Endothelial cell (in vitro differentiated cells): ENCODE results near the gene ERMAP. TPM values are rescaled to one million over a fixed set of nuclear protein-coding genes. Genes with fewer than 3 reads are reported as not detected.
"Not testable (repeated sequence)": the region's sequence is repeated elsewhere in the genome, so short reads cannot be mapped to it uniquely, and the experiment has no call there.

ENCODE experiments used
- DNase-seq: peaks from one replicate; pipeline ENCODE4 v3.0.0; 2021; ENCODE audit warnings: low spot score
- H3K27ac Mint-ChIP-seq: one replicate; pipeline ENCODE4 v1.8.0; 2021; ENCODE audit warnings: mixed read lengths, inconsistent platforms; ENCODE audit not compliant: unreplicated experiment
- H3K27me3 Mint-ChIP-seq: one replicate; pipeline ENCODE4 v1.8.0; 2021; ENCODE audit warnings: mild to moderate bottlenecking, moderate library complexity, mixed read lengths, inconsistent platforms; ENCODE audit not compliant: unreplicated experiment
- H3K36me3 Mint-ChIP-seq: one replicate; pipeline ENCODE4 v1.8.0; 2021; ENCODE audit warnings: mild to moderate bottlenecking, low read depth, mixed read lengths, inconsistent platforms; ENCODE audit not compliant: unreplicated experiment
- H3K4me1 Mint-ChIP-seq: one replicate; pipeline ENCODE4 v1.8.0; 2021; ENCODE audit warnings: mild to moderate bottlenecking, mixed read lengths, inconsistent platforms; ENCODE audit not compliant: unreplicated experiment
- H3K4me3 Mint-ChIP-seq: one replicate; pipeline ENCODE4 v1.8.0; 2021; ENCODE audit warnings: mild to moderate bottlenecking, mixed read lengths, inconsistent platforms; ENCODE audit not compliant: unreplicated experiment
- H3K9me3 Mint-ChIP-seq: one replicate; pipeline ENCODE4 v1.8.0; 2021; ENCODE audit warnings: mixed read lengths, inconsistent platforms; ENCODE audit not compliant: unreplicated experiment
- total RNA-seq: library from RNA; stranded (reverse); fragmentation: NEBNext Ultra II Directional; extraction: Animal tissue kit (Norgen Biotek cat#: 25700); gene quantifications from one replicate; pipeline ENCODE4 v1.2.1, GENCODE V29; 2021; ENCODE audit not compliant: unreplicated experiment
- TF ChIP-seq, protein P1 (sequence below): fragments of 200-600 bp; sonication (generic); IDR thresholded peaks from one replicate; pipeline ENCODE4 v1.5.0; 2021; ENCODE audit warnings: antibody characterized with exemption; ENCODE audit not compliant: unreplicated experiment

The ERMAP gene
- total RNA-seq, 1 donor from 2014 or later: 12.4 TPM

DNA sequence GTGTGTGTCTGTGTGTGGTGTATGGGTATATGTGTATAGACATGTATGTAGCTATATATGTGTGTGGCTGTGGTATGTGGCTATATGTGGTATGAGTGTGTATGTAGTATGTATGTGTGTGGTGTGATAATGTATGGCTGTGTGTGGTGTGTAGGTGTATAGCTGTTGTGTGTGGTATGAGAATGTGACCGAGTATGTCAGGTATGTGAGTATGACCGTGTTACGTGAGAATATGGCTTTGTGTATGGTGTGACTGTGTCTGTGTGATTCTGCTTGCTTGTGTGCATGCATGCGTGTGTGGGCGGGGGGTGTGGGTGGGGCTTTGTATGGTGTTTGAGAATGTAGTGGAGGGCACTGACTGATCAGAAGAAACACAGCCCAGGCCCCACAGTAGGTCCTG, 33.0 kb downstream of the ERMAP start:
- Mint-ChIP-seq H3K4me3 (peak overlapping the region; percentile 0), H3K27ac (peak overlapping the region; percentile 1), H3K36me3 (peaks cover 42% of the 10 kb centered on the region), H3K9me3 (no peaks in the 10 kb centered on the region), H3K27me3 (peaks cover 2% of the 10 kb centered on the region), H3K4me1 (peaks cover 17% of the 10 kb centered on the region)
- no peak for DNase-seq
- TF ChIP-seq, protein P1, sequence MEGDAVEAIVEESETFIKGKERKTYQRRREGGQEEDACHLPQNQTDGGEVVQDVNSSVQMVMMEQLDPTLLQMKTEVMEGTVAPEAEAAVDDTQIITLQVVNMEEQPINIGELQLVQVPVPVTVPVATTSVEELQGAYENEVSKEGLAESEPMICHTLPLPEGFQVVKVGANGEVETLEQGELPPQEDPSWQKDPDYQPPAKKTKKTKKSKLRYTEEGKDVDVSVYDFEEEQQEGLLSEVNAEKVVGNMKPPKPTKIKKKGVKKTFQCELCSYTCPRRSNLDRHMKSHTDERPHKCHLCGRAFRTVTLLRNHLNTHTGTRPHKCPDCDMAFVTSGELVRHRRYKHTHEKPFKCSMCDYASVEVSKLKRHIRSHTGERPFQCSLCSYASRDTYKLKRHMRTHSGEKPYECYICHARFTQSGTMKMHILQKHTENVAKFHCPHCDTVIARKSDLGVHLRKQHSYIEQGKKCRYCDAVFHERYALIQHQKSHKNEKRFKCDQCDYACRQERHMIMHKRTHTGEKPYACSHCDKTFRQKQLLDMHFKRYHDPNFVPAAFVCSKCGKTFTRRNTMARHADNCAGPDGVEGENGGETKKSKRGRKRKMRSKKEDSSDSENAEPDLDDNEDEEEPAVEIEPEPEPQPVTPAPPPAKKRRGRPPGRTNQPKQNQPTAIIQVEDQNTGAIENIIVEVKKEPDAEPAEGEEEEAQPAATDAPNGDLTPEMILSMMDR: no peak

DNA sequence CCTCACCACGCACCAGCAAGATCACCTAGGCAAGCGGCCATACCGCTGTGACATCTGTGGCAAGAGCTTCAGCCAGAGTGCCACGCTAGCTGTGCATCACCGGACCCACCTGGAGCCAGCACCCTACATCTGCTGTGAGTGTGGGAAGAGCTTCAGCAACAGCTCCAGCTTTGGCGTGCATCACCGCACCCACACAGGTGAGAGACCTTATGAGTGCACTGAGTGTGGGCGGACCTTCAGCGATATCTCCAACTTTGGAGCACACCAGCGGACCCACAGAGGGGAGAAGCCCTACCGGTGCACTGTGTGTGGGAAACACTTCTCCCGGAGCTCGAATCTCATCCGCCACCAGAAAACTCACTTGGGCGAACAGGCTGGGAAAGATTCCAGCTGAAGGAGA, 34.5 kb downstream of the ERMAP start:
- TF ChIP-seq, protein P1: no peak
- Mint-ChIP-seq H3K4me3 (peak overlapping the region; percentile 32), H3K9me3 (no peaks in the 10 kb centered on the region), H3K27me3 (peaks cover 6% of the 10 kb centered on the region), H3K4me1 (peaks cover 15% of the 10 kb centered on the region), H3K36me3 (peaks cover 42% of the 10 kb centered on the region), H3K27ac (no peak overlapping the region)
- DNase-seq: no peak

DNA sequence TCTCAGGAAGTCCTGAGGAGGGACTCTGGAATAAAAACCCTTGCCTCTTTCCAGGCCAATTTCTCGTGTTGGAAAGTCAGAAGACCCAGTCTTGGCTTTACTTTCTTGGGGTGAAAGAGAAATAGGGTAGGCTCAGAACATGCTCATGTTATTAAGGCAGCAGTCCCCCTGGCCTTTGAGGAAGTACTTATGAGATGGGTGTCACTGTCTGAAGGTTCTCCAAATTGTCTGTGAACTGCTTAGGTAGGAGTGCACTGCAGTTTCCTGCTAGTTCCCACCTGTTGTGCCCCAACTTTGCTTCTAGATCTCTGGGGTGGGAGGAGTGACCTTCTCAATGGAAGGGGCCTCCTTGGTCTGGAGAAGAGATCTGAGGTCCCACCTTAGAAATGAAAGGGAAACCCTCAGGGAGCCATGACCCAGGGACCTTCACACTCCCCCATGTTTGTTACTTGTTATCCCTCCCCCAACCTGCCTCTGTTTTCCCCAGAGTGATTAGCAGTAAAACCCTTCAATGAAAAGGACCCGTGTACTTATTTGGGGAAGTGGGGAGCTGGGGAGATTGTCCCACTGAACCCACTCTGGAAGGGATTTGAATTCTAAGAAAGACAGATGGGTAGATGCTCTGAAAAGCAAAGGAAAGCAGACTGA, 35.2 kb downstream of the ERMAP start:
- no peak overlapping the region for H3K4me3 Mint-ChIP-seq
- H3K36me3 Mint-ChIP-seq: peaks cover 38% of the 10 kb centered on the region
- TF ChIP-seq, protein P1: no peak
- peak overlapping the region; percentile 3 for H3K27ac Mint-ChIP-seq
- H3K9me3 Mint-ChIP-seq: no peaks in the 10 kb centered on the region
- H3K4me1 Mint-ChIP-seq: peaks cover 11% of the 10 kb centered on the region
- H3K27me3 Mint-ChIP-seq: peaks cover 6% of the 10 kb centered on the region
- DNase-seq: no peak

DNA sequence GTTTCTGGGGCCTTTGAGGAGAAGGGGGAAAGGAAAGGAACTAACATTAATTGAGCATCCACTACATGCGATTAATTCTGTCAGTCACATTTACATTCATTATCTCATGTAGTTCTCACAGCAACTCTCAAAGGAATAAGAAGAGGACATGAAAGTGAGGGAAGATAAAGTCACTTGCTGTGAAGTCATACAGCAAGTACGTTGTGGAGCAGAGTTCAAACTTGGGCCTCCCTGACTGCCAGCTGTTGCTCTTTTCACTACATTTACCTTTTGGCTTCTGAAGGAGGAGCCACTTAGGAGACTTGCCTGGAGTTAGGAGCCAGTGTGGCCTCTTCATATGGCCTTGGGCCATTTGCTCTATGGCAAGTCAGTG, 35.7 kb downstream of the ERMAP start:
- H3K4me1 Mint-ChIP-seq: peaks cover 6% of the 10 kb centered on the region
- H3K36me3 Mint-ChIP-seq: peaks cover 33% of the 10 kb centered on the region
- no peak overlapping the region for H3K4me3 Mint-ChIP-seq
- DNase-seq: no peak
- peaks cover 6% of the 10 kb centered on the region for H3K27me3 Mint-ChIP-seq
- TF ChIP-seq, protein P1: no peak
- no peak overlapping the region for H3K27ac Mint-ChIP-seq
- H3K9me3 Mint-ChIP-seq: no peaks in the 10 kb centered on the region

DNA sequence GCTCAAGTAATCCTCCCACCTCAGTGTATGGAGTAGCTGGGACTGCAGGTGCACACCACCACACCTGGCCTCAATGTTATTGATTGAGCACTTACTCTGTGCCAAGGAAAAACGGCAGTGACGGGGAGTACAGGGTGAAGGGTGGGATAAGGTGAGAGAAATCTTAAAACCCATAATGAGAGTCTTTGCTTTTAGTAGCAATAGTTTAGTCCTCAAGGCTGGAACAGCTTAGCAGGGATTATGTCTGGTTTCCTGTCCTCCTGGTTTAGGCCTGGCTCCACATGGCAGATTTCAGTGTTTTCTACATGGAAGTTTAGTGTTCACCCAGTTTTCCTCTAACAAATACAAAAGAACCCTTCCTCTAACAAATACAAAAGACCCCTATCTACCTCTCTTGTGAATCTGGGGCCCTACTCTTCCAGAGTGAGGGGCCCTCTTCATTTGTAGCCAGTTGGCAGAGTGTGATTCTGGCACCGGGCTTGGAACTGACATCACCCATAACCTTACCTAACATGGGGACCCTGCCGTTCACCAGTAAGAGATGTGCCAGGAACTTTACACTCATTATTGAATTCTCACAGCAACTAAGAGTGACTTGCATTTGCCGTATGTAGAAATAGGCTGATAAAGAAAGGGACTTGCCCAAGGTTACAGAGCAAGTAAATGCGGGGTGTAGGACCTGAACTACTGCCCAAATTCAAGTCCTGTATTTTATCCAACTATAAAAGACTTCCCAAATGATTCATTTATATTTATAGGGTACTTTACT, 36.4 kb downstream of the ERMAP start:
- no peaks in the 10 kb centered on the region for H3K9me3 Mint-ChIP-seq
- H3K27me3 Mint-ChIP-seq: peaks cover 6% of the 10 kb centered on the region
- no peak overlapping the region for H3K27ac Mint-ChIP-seq
- TF ChIP-seq, protein P1: no peak
- peaks cover 32% of the 10 kb centered on the region for H3K36me3 Mint-ChIP-seq
- no peaks in the 10 kb centered on the region for H3K4me1 Mint-ChIP-seq
- H3K4me3 Mint-ChIP-seq: no peak overlapping the region
- DNase-seq: no peak

DNA sequence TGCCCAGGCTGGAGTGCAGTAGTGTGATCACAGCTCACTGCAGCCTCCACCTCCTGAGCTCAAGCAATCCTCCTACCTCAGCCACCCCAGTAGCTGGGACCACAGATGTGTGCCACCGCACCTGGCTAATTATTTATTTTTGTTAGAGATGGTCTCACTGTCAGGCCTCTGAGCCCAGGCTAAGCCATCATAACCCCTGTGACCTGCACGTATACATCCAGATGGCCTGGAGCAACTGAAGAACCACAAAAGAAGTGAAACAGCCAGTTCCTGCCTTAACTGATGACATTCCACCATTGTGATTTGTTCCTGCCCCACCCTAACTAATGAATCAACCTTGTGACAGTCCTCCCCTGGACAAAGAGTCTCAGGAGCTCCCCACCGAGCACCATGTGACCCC, 39.6 kb downstream of the ERMAP start:
- H3K4me1 Mint-ChIP-seq, H3K9me3 Mint-ChIP-seq, H3K27me3 Mint-ChIP-seq, H3K4me3 Mint-ChIP-seq, DNase-seq, H3K27ac Mint-ChIP-seq: not testable (repeated sequence)
- peaks cover 13% of the 10 kb centered on the region for H3K36me3 Mint-ChIP-seq

DNA sequence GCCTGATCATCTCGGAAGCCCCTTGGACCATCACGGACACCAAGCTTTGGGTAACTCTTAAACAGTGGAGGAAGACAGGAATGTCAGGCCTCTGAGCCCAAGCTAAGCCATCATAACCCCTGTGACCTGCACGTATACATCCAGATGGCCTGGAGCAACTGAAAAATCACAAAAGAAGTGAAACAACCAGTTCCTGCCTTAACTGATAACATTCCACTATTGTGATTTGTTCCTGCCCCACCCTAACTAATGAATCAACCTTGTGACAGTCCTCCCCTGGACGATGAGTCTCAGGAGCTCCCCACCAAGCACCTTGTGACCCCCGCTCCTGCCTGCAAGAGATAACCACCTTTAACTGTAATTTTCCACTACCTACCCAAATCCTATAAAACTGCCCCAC, 42.4 kb downstream of the ERMAP start:
- not testable (repeated sequence) for H3K27me3 Mint-ChIP-seq, H3K36me3 Mint-ChIP-seq
- H3K27ac Mint-ChIP-seq: peak overlapping the region; percentile 15

More for the DNA sequence above, 42.4 kb downstream of the ERMAP start:
- not testable (repeated sequence) for H3K9me3 Mint-ChIP-seq, H3K4me3 Mint-ChIP-seq, DNase-seq, H3K4me1 Mint-ChIP-seq
